Colonic mucosa (tissue), 4 donors: ENCODE measurements around the gene ZFAND2A. TPM values are rescaled to one million over a fixed set of nuclear protein-coding genes. Genes with fewer than 3 reads are reported as not detected.
"Not testable (repeated sequence)": the region's sequence is repeated elsewhere in the genome, so short reads cannot be mapped to it uniquely, and the experiment has no call there.

Source experiments
- DNase-seq: peaks from one replicate; pipeline ENCODE4 v3.0.0-alpha.2; 2020
- H3K27ac ChIP-seq: fragments of 200-600 bp; one replicate; pipeline ENCODE4 v1.8.0; 2021
- H3K27me3 ChIP-seq: fragments of 200-600 bp; one replicate; pipeline ENCODE4 v1.8.0; 2021
- H3K36me3 ChIP-seq: fragments of 200-600 bp; one replicate; pipeline ENCODE4 v1.8.0; 2021
- H3K4me1 ChIP-seq: fragments of 200-600 bp; one replicate; pipeline ENCODE4 v1.8.0; 2021; ENCODE audit warnings: mild to moderate bottlenecking
- H3K4me3 ChIP-seq: fragments of 200-600 bp; one replicate; pipeline ENCODE4 v1.8.0; 2021
- H3K9ac ChIP-seq, 2 donors: one replicate each; pipeline ENCODE4 v1.7.0; 2013; ENCODE audit warnings: control low read depth in 2 of 2, low read depth in 2 of 2, low read length in 2 of 2
- H3K9me3 ChIP-seq: fragments of 200-600 bp; one replicate; pipeline ENCODE4 v1.8.0; 2021
- intact Hi-C: fragments of 100-400 bp; cut with DNase I; formaldehyde crosslinking; loops from one replicate; pipeline ENCODE4 v1.14.1; 2022
- total RNA-seq, 2 donors: library from RNA; stranded (reverse); fragmentation: NEBNext Ultra II Directional in 1 of 2; extraction: Animal tissue kit (Norgen Biotek cat#: 25700) in 1 of 2; gene quantifications; one replicate each; pipeline ENCODE4 v1.2.1, GENCODE V29; 2021
- TF ChIP-seq, protein P1 (sequence below): fragments of 200-600 bp; IDR thresholded peaks from one replicate; pipeline ENCODE4 v1.8.0; 2022; ENCODE audit warnings: antibody characterized with exemption, mild to moderate bottlenecking
- donor health status: healthy.
- donor health status: DM: no; HTN: no; CAD: no.
- donor health status: DM: no; HTN: no; CAD: no.

ZFAND2A gene
- total RNA-seq, 2 donors from 2014 or later, result 26.2 to 38.7 TPM

DNA sequence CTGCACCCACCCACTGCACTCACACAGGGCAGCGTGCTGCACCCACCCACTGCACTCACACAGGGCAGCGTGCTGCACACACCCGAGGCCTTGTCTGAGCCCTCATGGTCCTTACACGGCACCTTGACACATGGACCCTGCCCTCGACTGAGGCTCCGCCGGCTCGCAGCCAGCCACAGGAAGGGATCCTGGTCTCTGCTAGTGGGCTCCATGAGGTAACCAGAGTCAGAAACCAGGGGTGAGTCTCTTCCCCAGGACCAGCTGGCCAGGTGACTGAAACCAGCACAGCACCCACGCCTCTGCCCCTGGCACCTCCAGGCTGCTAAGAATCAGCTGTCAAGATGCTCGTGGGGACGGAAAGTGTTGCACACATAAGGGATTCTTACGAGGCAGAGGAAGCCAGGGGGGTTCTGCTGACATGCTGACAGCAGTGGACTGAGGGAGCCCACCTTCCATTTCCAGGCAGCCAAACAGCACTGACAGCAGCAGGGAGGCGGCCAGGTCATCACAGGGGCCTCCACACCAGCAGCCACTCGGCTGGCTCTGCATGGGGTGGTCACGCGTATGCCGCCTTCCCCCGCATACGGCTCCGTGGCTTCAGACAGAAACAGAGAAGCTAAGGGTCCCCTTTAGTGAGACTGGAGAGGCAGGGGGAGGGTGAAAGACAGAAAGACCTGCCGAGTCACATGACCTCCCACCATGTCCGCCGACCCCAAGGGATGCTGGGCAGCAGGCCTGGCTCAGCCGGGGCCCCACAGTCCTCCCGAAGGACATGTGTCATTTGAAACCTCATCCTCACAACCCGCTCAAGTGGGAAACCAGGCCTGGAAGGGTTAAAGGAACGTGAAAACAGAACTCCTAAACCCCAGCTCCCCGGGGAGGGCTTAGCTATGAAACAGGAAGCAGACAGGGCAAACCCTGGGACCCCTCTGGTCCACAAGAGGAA lies 37.8 kb downstream of the ZFAND2A start:
- H3K4me3 ChIP-seq, result no peak overlapping the region
- DNase-seq, result no peak
- no peaks in the 10 kb centered on the region for H3K36me3 ChIP-seq
- no peak overlapping the region for H3K27ac ChIP-seq
- TF ChIP-seq, protein P1, sequence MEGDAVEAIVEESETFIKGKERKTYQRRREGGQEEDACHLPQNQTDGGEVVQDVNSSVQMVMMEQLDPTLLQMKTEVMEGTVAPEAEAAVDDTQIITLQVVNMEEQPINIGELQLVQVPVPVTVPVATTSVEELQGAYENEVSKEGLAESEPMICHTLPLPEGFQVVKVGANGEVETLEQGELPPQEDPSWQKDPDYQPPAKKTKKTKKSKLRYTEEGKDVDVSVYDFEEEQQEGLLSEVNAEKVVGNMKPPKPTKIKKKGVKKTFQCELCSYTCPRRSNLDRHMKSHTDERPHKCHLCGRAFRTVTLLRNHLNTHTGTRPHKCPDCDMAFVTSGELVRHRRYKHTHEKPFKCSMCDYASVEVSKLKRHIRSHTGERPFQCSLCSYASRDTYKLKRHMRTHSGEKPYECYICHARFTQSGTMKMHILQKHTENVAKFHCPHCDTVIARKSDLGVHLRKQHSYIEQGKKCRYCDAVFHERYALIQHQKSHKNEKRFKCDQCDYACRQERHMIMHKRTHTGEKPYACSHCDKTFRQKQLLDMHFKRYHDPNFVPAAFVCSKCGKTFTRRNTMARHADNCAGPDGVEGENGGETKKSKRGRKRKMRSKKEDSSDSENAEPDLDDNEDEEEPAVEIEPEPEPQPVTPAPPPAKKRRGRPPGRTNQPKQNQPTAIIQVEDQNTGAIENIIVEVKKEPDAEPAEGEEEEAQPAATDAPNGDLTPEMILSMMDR, result no peak
- H3K27me3 ChIP-seq, result no peaks in the 10 kb centered on the region
- intact Hi-C loops, result no loop called here
- H3K4me1 ChIP-seq, result no peaks in the 10 kb centered on the region
- no peak overlapping the region for H3K9ac ChIP-seq
- H3K9me3 ChIP-seq, result no peaks in the 10 kb centered on the region

DNA sequence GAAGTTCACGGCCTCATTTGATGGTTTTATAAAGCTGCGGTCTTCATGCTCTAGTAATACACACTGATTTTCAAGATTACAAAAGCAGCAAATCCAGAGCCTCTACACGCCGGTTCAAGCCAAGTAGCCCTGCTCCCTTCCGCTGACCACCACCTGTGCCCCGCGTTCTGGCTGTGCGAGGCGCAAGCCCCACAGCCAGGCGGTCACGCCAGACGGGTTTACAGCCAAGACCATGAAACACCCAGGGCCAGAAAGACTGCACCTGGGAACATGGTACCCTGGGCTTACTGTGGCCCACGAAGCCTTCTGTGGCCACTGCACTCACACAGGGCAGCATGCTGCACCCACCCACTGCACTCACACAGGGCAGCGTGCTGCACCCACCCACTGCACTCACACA lies 38.5 kb downstream of the ZFAND2A start:
- Histone ChIP-seq H3K9me3 (no peaks in the 10 kb centered on the region), H3K9ac (no peak overlapping the region), H3K36me3 (no peaks in the 10 kb centered on the region), H3K4me1 (no peaks in the 10 kb centered on the region), H3K27me3 (no peaks in the 10 kb centered on the region), H3K27ac (no peak overlapping the region), H3K4me3 (no peak overlapping the region)
- intact Hi-C loops, result no loop called here
- TF ChIP-seq, protein P1, result no peak
- no peak for DNase-seq

DNA sequence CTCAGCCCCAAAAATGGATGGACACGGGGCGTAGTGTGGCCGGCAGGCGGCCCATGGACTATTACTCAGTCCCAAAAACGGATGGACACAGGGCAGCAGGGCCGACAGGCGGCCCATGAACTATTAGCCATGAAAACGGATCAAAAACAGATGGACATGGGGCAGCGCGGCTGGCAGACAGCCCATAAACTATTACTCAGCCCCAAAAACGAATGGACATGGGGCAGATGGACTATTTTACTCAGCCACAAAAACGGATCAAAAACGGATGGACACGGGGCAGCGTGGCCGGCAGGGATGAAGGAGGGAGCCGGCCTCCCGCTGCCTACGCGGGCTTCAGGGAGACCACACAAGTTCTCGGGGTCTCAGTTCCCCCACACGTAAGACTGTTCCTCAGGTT lies 39.2 kb downstream of the ZFAND2A start:
- H3K9ac ChIP-seq, result no peak overlapping the region
- no peak for DNase-seq
- H3K4me1 ChIP-seq, result no peaks in the 10 kb centered on the region
- H3K27me3 ChIP-seq, result no peaks in the 10 kb centered on the region
- TF ChIP-seq, protein P1, result no peak
- H3K4me3 ChIP-seq, result no peak overlapping the region
- intact Hi-C loops, result no loop called here
- H3K9me3 ChIP-seq, result no peaks in the 10 kb centered on the region
- H3K27ac ChIP-seq, result no peak overlapping the region
- no peaks in the 10 kb centered on the region for H3K36me3 ChIP-seq

DNA sequence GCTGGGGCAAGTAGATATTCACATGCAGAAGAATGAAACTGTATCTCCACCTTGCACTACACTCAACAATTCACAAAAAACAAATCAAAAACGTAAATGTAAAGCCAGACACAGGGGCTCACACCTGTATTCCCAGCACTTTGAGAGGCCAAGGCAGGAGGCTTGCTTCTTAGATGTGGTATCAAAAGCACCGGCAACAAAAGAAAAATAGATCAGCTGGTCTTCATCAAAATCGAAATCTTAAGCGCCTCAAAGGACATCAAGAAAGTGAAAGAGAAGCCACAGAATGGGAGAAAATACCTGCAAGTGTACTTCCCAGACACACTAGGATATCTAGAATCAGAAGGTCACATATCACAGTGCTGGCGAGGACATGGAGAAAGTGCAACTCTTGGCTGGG lies 40.8 kb downstream of the ZFAND2A start:
- no peaks in the 10 kb centered on the region for H3K27me3 ChIP-seq
- H3K9ac ChIP-seq, result no peak overlapping the region
- H3K4me1 ChIP-seq, result no peaks in the 10 kb centered on the region
- H3K4me3 ChIP-seq, result no peak overlapping the region
- no peak for DNase-seq
- H3K27ac ChIP-seq, result no peak overlapping the region
- intact Hi-C loops, result no loop called here
- TF ChIP-seq, protein P1, result no peak
- H3K36me3 ChIP-seq, result no peaks in the 10 kb centered on the region
- no peaks in the 10 kb centered on the region for H3K9me3 ChIP-seq

DNA sequence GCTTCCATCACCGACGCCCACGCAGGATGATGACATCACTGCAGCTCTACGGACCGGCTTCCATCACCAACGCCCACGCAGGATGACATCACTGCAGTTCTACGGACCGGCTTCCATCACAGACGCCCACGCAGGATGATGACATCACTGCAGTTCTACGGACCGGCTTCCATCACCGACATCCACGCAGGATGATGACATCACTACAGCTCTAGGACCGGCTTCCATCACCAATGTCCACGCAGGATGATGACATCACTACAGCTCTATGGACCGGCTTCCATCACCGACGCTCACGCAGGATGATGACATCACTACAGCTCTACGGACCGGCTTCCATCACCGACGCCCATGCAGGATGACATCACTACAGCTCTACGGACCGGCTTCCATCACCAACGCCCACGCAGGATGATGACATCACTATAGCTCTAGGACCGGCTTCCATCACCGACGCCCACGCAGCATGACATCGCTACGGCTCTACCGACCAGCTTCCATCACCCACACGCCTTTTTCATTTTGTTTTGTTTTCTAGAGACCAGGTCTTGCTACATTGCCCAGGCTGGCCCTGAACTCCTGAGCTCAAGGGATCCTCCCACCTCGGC lies 42.6 kb downstream of the ZFAND2A start:
- Histone ChIP-seq H3K36me3 (no peaks in the 10 kb centered on the region), H3K4me3 (no peak overlapping the region), H3K27ac (no peak overlapping the region), H3K9me3 (no peaks in the 10 kb centered on the region), H3K4me1 (no peaks in the 10 kb centered on the region), H3K9ac (no peak overlapping the region), H3K27me3 (no peaks in the 10 kb centered on the region)
- TF ChIP-seq, protein P1, result no peak
- no peak for DNase-seq
- intact Hi-C loops, result no loop called here

DNA sequence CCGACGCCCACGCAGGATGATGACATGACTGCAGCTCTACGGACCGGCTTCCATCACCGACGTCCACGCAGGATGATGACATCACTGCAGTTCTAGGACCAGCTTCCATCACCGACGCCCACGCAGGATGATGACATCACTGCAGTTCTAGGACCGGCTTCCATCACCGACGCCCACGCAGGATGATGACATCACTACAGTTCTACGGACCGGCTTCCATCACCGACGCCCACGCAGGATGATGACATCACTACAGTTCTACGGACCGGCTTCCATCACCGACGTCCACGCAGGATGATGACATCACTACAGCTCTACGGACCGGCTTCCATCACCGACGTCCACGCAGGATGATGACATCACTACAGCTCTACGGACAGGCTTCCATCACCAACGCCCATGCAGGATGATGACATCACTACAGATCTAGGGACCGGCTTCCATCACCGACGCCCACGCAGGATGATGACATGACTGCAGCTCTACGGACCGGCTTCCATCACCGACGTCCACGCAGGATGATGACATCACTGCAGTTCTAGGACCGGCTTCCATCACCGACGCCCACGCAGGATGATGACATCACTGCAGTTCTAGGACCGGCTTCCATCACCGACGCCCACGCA lies 43.5 kb downstream of the ZFAND2A start:
- H3K4me1 ChIP-seq, H3K9me3 ChIP-seq, H3K4me3 ChIP-seq, DNase-seq, H3K27ac ChIP-seq, H3K9ac ChIP-seq, H3K27me3 ChIP-seq, H3K36me3 ChIP-seq, intact Hi-C loops: not testable (repeated sequence)

DNA sequence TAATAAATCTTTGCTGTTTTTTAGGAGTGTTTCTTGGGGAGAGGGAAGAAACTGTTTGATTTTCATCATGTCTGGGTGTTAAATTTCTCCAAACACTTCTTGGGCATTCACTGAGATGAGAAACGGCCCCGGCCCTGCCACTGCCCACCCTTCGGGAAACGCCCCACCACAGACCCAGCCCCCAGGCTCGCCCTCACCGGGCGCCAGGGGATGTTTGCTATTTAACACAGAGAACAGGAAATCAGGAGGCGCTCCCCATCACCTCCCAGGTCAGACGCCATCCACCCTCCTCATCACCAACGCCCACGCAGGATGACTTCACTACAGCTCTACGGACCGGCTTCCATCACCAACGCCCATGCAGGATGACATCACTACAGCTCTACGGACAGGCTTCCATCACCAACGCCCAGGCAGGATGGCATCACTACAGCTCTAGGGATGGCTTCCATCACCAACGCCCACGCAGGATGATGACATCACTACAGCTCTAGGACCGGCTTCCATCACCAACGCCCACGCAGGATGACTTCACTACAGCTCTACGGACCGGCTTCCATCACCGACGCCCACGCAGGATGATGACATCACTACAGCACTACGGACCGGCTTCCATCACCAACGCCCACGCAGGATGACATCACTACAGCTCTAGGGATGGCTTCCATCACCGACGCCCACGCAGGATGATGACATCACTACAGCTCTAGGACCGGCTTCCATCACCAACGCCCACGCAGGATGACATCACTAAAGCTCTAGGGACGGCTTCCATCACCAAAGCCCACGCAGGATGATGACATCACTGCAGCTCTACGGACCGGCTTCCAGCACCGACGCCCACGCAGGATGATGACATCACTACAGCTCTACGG lies 44.6 kb downstream of the ZFAND2A start:
- H3K9ac ChIP-seq, H3K4me1 ChIP-seq, H3K9me3 ChIP-seq, intact Hi-C loops, H3K4me3 ChIP-seq, H3K36me3 ChIP-seq, H3K27ac ChIP-seq, H3K27me3 ChIP-seq, DNase-seq: not testable (repeated sequence)
